GM13977 (cell line): ENCODE data around the gene TGFBR1.
"Not testable (repeated sequence)": the region's sequence is repeated elsewhere in the genome, so short reads cannot be mapped to it uniquely, and the experiment has no call there.

Source experiments
- DNase-seq: peaks from one replicate; pipeline ENCODE4 v3.0.0; 2012; ENCODE audit warnings: low spot score
- CTCF ChIP-seq: IDR thresholded peaks from 2 replicates; pipeline ENCODE4 v1.5.1; 2012; ENCODE audit warnings: mild to moderate bottlenecking, control low read depth; ENCODE audit not compliant: insufficient read depth; ENCODE audit errors: extremely low read depth, missing control alignments
- in situ Hi-C: fragments of 300-500 bp; cut with MboI; formaldehyde crosslinking; loops from one replicate; pipeline ENCODE4 v1.12.0; 2022; ENCODE audit warnings: low sequenced_read_pairs, low pct_unique_long_range_greater_than_20kb, mixed read lengths, inconsistent platforms; ENCODE audit not compliant: unreplicated experiment

Gene TGFBR1

GRCh38 chr9:99193466-99193821 is 88.5 kb downstream of the TGFBR1 start:
- no peak for TF ChIP-seq CTCF
- DNase-seq = no peak
- in situ Hi-C loops = loop anchor here (25.0 kb wide), 3 partner anchors 619 to 1019 kb away; partner anchors contain the start of gene NR4A3

GRCh38 chr9:99196484-99196883 is 91.6 kb downstream of the TGFBR1 start:
- DNase-seq = not testable (repeated sequence)
- in situ Hi-C loops = loop anchor here (25.0 kb wide), 3 partner anchors 616 to 1016 kb away; partner anchors contain the start of gene NR4A3

- in situ Hi-C loops = loop anchor here (25.0 kb wide), 3 partner anchors 615 to 1015 kb away; partner anchors contain the start of gene NR4A3
- TF ChIP-seq CTCF = no peak
- no peak for DNase-seq
Measured at GRCh38 chr9:99197124-99197630, 92.3 kb downstream of the TGFBR1 start.

GRCh38 chr9:99197987-99198386 is 93.1 kb downstream of the TGFBR1 start:
- no peak for DNase-seq

GRCh38 chr9:99199938-99200539 is 95.1 kb downstream of the TGFBR1 start:
- TF ChIP-seq CTCF = no peak
- no peak for DNase-seq
- in situ Hi-C loops = loop anchor here (25.0 kb wide), 3 partner anchors 612 to 1012 kb away; partner anchors contain the start of gene NR4A3

More at GRCh38 chr9:99197987-99198386, 93.1 kb downstream of the TGFBR1 start:
- TF ChIP-seq CTCF = no peak
- in situ Hi-C loops = loop anchor here (25.0 kb wide), 3 partner anchors 614 to 1014 kb away; partner anchors contain the start of gene NR4A3

- no peak for TF ChIP-seq CTCF
- DNase-seq = no peak
- in situ Hi-C loops = no loop called here
Measured at GRCh38 chr9:99201603-99202002, 96.7 kb downstream of the TGFBR1 start.
